GM21528 (cell line): Measurements from ENCODE around the gene LDHD.

Experiments used
- ATAC-seq: cut with Tn5 transposase; IDR thresholded peaks from one replicate; pipeline ENCODE4 v1.9.1; 2021; ENCODE audit warnings: mild to moderate bottlenecking, moderate library complexity; ENCODE audit not compliant: unreplicated experiment, low FRiP score

Gene LDHD

GRCh38 chr16:75114946-75115825 lies 1.4 kb downstream of the LDHD start:
- no peak for ATAC-seq

GRCh38 chr16:75114179-75114945 lies 2.2 kb downstream of the LDHD start:
- ATAC-seq: no peak

- no peak for ATAC-seq
Measured at GRCh38 chr16:75113541-75114121, 2.9 kb downstream of the LDHD start.

GRCh38 chr16:75112734-75113491 lies 3.7 kb downstream of the LDHD start:
- no peak for ATAC-seq

- ATAC-seq: no peak
Measured at GRCh38 chr16:75111961-75112733, 4.4 kb downstream of the LDHD start.

- no peak for ATAC-seq
Measured at GRCh38 chr16:75111514-75111940, 5.1 kb downstream of the LDHD start.

- peak; percentile 66 for ATAC-seq
Measured at GRCh38 chr16:75110637-75111513, 5.7 kb downstream of the LDHD start.

GRCh38 chr16:75109732-75110243 lies 6.8 kb downstream of the LDHD start:
- no peak for ATAC-seq

- no peak for ATAC-seq
Measured at GRCh38 chr16:75108792-75109731, 7.5 kb downstream of the LDHD start.

- ATAC-seq: no peak
Measured at GRCh38 chr16:75107505-75107904, 9.1 kb downstream of the LDHD start.

- ATAC-seq: no peak
Measured at GRCh38 chr16:75106351-75107274, 10.0 kb downstream of the LDHD start.

- no peak for ATAC-seq
Measured at GRCh38 chr16:75105306-75106061, 11.1 kb downstream of the LDHD start.

- no peak for ATAC-seq
Measured at GRCh38 chr16:75104836-75105235, 11.7 kb downstream of the LDHD start.

GRCh38 chr16:75103994-75104393 lies 12.6 kb downstream of the LDHD start:
- ATAC-seq: no peak

- no peak for ATAC-seq
Measured at GRCh38 chr16:75102595-75102994, 14.0 kb downstream of the LDHD start.

- ATAC-seq: no peak
Measured at GRCh38 chr16:75101635-75102034, 14.9 kb downstream of the LDHD start.
